Subcutaneous abdominal adipose tissue (tissue), 5 donors: ENCODE data around the gene RSAD2.

Experiments
- H3K27ac ChIP-seq: one replicate; pipeline ENCODE4 v1.7.0; 2013; ENCODE audit warnings: low read depth, mild to moderate bottlenecking, inconsistent platforms, low read length, moderate library complexity
- H3K27me3 ChIP-seq, 5 donors: one replicate each; pipeline ENCODE4 v1.7.0; 2013; ENCODE audit warnings: low read length in 5 of 5, inconsistent platforms in 1 of 5; ENCODE audit not compliant: control insufficient read depth in 5 of 5, insufficient read depth in 4 of 5
- H3K36me3 ChIP-seq, 5 donors: one replicate each; pipeline ENCODE4 v1.7.0; 2013; ENCODE audit warnings: low read length in 5 of 5; ENCODE audit not compliant: control insufficient read depth in 5 of 5, insufficient read depth in 5 of 5
- H3K4me1 ChIP-seq, 5 donors: one replicate each; pipeline ENCODE4 v1.7.0; 2013; ENCODE audit warnings: low read length in 5 of 5, mild to moderate bottlenecking in 3 of 5, moderate library complexity in 1 of 5; ENCODE audit not compliant: control insufficient read depth in 5 of 5, insufficient read depth in 5 of 5
- H3K4me3 ChIP-seq, 5 donors: one replicate each; pipeline ENCODE4 v1.7.0; 2013; ENCODE audit warnings: low read length in 5 of 5, low read depth in 1 of 5
- H3K9ac ChIP-seq, 5 donors: one replicate each; pipeline ENCODE4 v1.7.0; 2013; ENCODE audit warnings: low read length in 5 of 5, mild to moderate bottlenecking in 4 of 5, moderate library complexity in 3 of 5
- H3K9me3 ChIP-seq, 5 donors: one replicate each; pipeline ENCODE4 v1.7.0; 2013; ENCODE audit warnings: low read length in 5 of 5; ENCODE audit not compliant: control insufficient read depth in 5 of 5
- donor health status: healthy.
- donor health status: healthy.
- donor health status: healthy.
- donor health status: healthy.
- donor health status: healthy.

RSAD2 gene

DNA sequence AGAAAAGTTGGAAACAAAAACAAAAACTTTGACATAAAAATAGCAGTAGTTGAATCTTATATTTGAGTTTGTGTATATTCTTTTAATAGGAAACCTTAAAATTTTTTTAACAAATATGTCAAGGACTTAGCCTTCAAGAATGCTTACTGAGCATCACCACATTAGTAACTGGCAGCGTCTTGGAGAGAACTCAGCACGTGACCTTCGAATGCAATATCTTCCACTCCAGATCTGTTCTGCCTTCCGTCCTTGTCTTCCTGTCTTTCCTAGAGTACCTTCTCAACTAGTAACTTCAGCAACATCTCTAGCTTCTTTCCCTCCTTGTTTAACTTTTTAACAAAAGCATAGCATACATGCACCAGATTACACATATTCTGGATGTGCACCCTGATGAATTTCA, 972 bp downstream of the RSAD2 start:
- peaks cover 0 to 36% (median 15%) of the 10 kb centered on the region in 5 donors for H3K4me1 ChIP-seq
- H3K4me3 ChIP-seq = peak overlapping the region in 2 of 5 donors; percentile 73 to 87
- H3K9me3 ChIP-seq = peaks cover 0 to 4% (median 0%) of the 10 kb centered on the region in 5 donors
- no peak overlapping the region for H3K27ac ChIP-seq
- H3K36me3 ChIP-seq = no peaks in the 10 kb centered on the region
- H3K9ac ChIP-seq = no peak overlapping the region
- H3K27me3 ChIP-seq = no peaks in the 10 kb centered on the region

DNA sequence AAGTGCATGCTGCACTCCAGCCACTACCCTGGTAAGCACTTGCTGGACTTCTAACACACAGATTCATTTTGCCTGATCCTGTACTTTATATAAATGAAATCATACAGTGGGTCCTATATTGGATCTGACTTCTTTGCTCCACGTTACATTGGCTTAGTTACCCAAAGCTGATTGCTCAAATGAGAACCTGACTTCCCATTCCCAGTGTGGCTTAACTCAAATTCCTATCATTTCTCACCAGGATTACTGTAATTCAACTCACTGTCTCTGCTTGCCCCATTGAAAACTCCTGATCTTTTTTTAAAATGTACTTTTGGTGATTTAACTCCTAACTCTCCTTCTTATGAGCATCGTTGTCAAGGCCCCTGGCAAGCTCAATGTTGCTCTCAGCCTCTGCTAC, 1.4 kb downstream of the RSAD2 start:
- Histone ChIP-seq H3K4me3 (peak overlapping the region in 2 of 5 donors; percentile 52 to 73), H3K4me1 (peaks cover 0 to 41% (median 15%) of the 10 kb centered on the region in 5 donors), H3K27me3 (no peaks in the 10 kb centered on the region), H3K27ac (no peak overlapping the region), H3K9ac (no peak overlapping the region), H3K36me3 (no peaks in the 10 kb centered on the region), H3K9me3 (peaks cover 0 to 1% (median 0%) of the 10 kb centered on the region in 5 donors)

DNA sequence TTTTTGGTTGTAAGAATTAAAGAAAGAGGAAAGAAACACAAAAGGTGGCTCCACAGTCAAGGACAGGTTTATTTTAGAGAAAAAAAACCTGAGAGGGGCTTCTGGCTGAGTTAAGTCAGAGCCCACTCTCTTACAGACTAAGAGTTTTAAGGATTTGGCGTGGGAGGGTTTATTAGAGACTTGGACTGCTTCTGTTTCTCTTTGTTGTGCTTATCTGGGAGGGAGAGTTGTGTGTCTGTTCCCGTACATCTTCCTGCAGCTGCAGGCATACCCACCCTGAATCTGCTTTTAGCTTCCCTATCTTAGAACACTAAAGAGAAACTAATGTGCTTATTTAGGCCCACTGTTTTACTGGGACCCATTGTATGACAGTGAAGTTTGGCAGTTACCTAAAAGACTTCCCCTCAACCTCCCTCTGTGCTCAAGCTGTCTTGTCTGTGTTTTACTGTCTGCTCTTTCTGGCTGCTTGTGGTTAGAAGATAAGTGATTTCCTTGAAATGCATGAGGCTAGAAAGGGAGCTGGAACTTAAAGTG, 2.7 kb downstream of the RSAD2 start:
- Histone ChIP-seq H3K27ac (no peak overlapping the region), H3K4me3 (peak overlapping the region in 2 of 5 donors; percentile 2 to 7)

DNA sequence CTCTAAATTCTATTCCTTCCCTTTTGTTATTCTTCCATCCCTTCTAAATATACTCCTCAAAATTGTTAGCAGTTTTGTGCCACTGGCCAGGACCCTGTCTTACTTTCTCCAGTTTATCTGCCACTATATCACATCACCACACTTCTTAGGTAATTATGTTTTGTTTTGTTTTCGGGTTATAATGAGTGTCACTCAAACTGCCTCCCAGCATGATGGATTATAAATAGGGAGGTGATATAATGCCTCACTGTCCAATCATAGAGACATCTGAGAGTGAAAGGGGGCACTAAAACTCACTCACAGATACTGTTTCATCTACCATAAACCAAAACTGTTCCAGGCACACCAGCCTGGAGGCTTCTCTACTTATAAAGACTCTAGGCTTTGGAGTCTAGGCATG, 3.5 kb downstream of the RSAD2 start:
- Histone ChIP-seq H3K4me3 (no peak overlapping the region), H3K9ac (no peak overlapping the region), H3K27ac (no peak overlapping the region), H3K36me3 (no peaks in the 10 kb centered on the region), H3K9me3 (no peaks in the 10 kb centered on the region), H3K27me3 (no peaks in the 10 kb centered on the region), H3K4me1 (peaks cover 0 to 44% (median 15%) of the 10 kb centered on the region in 5 donors)

More for the DNA sequence above, 2.7 kb downstream of the RSAD2 start:
- no peak overlapping the region for H3K9ac ChIP-seq
- no peaks in the 10 kb centered on the region for H3K27me3 ChIP-seq
- H3K9me3 ChIP-seq = no peaks in the 10 kb centered on the region
- no peaks in the 10 kb centered on the region for H3K36me3 ChIP-seq
- peaks cover 0 to 44% (median 15%) of the 10 kb centered on the region in 5 donors for H3K4me1 ChIP-seq

DNA sequence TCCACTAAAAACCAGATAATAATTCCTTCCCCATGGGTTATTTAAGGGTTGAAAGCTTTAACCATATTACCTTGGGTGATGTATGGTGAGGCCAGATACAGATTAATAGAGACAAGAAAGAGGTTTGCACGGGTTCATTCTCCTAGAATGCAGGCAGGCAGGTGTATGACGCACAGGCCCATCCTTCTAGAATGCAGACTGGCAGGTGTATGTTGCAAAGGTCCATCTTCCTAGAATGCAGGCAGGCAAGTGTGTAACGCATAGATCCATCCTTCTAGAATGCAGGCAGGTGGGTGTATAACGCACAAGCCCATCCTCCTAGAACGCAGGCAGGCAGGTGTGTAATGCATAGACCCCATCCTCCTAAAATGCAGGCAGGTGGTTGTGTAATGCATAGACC, 3.9 kb downstream of the RSAD2 start:
- Histone ChIP-seq H3K4me3 (no peak overlapping the region), H3K27me3 (no peaks in the 10 kb centered on the region), H3K9ac (no peak overlapping the region), H3K36me3 (no peaks in the 10 kb centered on the region), H3K4me1 (peaks cover 0 to 44% (median 15%) of the 10 kb centered on the region in 5 donors), H3K9me3 (no peaks in the 10 kb centered on the region), H3K27ac (no peak overlapping the region)

DNA sequence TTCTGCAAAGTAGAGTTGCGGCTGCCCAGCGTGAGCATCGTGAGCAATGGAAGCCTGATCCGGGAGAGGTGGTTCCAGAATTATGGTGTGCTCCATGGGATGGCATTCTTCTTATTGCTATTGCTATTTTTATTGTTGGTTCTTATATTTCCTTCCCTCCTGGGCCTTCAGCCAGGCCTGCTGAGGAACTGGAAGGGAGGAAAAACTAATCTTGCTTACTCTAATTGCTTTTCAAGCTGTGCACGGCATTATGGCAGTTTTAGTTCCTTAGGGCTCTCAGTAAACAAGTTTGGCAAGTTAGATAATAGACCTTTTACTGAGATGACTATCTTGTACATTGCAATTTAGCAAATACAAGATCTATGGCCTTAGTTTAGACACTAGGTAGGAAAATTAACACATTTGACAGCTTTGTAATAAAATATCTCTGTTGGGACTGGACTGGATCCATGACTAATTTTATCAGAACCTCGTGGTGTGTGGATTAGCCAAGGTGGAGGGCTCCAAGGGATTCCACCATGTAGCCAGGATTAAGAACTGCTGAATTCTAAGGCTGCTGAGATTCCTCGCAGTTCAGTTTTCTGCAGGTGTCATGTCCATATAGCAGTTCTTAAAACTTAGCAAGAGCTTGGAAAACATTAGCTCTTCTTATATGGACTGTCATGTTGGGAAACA, 6.0 kb downstream of the RSAD2 start:
- H3K27me3 ChIP-seq = no peaks in the 10 kb centered on the region
- H3K4me3 ChIP-seq = no peak overlapping the region
- H3K27ac ChIP-seq = no peak overlapping the region
- H3K4me1 ChIP-seq = peaks cover 0 to 28% (median 3%) of the 10 kb centered on the region in 5 donors
- peaks cover 0 to under 1% (median 0%) of the 10 kb centered on the region in 5 donors for H3K36me3 ChIP-seq
- H3K9me3 ChIP-seq = no peaks in the 10 kb centered on the region
- no peak overlapping the region for H3K9ac ChIP-seq

DNA sequence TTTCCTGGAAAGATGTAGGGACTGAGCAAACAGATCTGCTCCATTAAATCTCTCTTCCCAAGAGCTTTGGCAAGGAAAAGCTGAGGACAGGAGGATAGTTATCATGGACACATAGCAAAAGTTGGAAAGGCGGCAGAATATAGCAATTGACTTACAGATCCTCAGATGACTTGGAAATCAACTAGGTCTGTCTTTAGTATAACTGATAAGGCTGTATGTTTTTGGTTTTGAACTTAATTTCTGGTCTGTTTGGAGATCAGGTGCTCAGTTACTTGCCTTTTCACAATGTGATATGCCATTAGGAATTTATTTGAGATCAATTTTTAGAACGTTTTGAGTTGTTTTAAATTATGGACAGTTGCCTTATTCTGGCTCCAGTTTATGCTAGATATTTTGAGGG, 8.0 kb downstream of the RSAD2 start:
- peaks cover 0 to 5% (median 0%) of the 10 kb centered on the region in 5 donors for H3K36me3 ChIP-seq
- peaks cover 0 to 20% (median 0%) of the 10 kb centered on the region in 5 donors for H3K4me1 ChIP-seq
- H3K27me3 ChIP-seq = no peaks in the 10 kb centered on the region
- no peak overlapping the region for H3K4me3 ChIP-seq
- H3K27ac ChIP-seq = no peak overlapping the region
- no peak overlapping the region for H3K9ac ChIP-seq
- no peaks in the 10 kb centered on the region for H3K9me3 ChIP-seq

DNA sequence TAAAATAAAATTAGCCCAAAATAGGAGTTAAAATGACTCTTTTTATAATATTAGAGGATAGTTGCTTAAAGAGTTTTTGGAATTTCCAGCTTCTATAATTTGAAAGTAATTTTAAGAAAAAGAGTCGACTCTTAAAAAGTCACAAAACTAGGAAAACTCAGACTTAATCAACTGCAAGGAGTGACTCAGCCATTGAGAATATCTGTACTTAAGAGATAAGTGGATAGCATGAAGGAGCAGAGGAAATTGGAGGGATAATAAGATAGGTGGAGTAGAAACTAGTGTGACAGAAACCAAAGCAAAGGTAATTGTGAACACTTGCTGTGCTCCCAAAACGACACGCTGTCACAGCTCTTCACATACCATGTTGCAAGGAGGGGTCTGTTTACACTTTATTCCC, 8.4 kb downstream of the RSAD2 start:
- Histone ChIP-seq H3K4me1 (peaks cover 0 to 20% (median 0%) of the 10 kb centered on the region in 5 donors), H3K27me3 (no peaks in the 10 kb centered on the region), H3K9ac (no peak overlapping the region), H3K9me3 (no peaks in the 10 kb centered on the region), H3K27ac (no peak overlapping the region), H3K4me3 (no peak overlapping the region), H3K36me3 (peaks cover 0 to 5% (median 0%) of the 10 kb centered on the region in 5 donors)

DNA sequence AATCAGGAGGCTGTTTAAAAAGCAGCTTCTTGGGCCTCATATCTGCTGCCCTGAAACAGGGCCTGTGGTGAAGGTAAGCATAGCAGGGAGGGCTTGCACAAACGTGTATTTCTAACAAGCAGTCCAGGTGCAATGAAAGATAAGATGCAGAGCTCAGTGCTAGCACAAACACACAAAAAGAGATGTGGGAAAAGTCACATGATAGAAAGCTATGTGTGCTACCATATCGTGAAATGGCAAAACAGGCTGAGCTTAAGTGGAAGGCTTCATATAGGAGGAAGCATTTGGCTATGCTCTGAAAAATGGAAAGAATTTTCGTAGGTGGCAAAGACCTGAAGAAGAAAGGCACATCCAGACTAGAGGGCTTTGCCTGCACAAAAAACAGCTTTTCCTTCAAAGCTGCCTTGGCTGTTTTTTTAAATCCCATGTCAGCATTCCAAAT, 10.2 kb downstream of the RSAD2 start:
- Histone ChIP-seq H3K27me3 (no peaks in the 10 kb centered on the region), H3K4me1 (peaks cover 0 to 17% (median 0%) of the 10 kb centered on the region in 5 donors), H3K4me3 (no peak overlapping the region), H3K27ac (no peak overlapping the region), H3K36me3 (peaks cover 0 to 5% (median 0%) of the 10 kb centered on the region in 5 donors), H3K9ac (no peak overlapping the region), H3K9me3 (no peaks in the 10 kb centered on the region)

DNA sequence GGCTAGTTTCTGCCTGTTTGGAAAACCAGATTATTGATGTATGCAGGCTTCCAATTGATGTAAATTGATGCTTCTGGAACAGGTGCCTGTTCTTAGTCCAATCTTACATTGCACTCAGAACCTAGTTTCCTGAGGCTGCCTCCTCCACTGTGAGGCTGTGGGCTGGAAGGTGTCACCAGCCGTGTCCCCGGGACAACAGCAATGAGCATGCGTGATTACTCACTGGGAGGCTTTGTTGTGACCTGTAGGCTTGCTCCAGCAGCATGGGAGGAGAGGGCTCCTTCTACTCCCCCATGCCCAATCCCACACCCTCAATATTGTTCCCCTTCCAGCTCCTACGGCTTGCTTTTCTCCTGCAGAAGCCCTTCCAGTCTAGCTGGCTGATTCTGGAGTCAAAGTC, 11.1 kb downstream of the RSAD2 start:
- H3K4me3 ChIP-seq = no peak overlapping the region
- no peaks in the 10 kb centered on the region for H3K9me3 ChIP-seq
- H3K9ac ChIP-seq = no peak overlapping the region
- peaks cover 0 to 9% (median 2%) of the 10 kb centered on the region in 5 donors for H3K36me3 ChIP-seq
- H3K4me1 ChIP-seq = peaks cover 0 to 8% (median 0%) of the 10 kb centered on the region in 5 donors
- no peak overlapping the region for H3K27ac ChIP-seq
- no peaks in the 10 kb centered on the region for H3K27me3 ChIP-seq
